HEK293T (cell line): ENCODE data around the gene PKNOX1.
"Not testable (repeated sequence)": the region's sequence is repeated elsewhere in the genome, so short reads cannot be mapped to it uniquely, and the experiment has no call there.

ENCODE experiments used
- CTCF ChIA-PET: fragments of 350-600 bp; formaldehyde crosslinking; extraction: SDS; loops from one replicate; lab custom pipeline; 2021; ENCODE audit warnings: antibody characterized with exemption, inconsistent platforms; lab: Yijun Ruan, JAX
- POLR2A ChIA-PET: fragments of 350-600 bp; formaldehyde crosslinking; extraction: SDS; loops from one replicate; lab custom pipeline; 2020; ENCODE audit warnings: antibody characterized with exemption, inconsistent platforms; lab: Yijun Ruan, JAX
- DNase-seq: peaks from one replicate; pipeline ENCODE4 v3.0.0; 2012; ENCODE audit warnings: mixed read lengths; ENCODE audit errors: extremely low spot score
- HDGF ChIP-seq: fragments of 450-650 bp; IDR thresholded peaks from 2 replicates; pipeline ENCODE4 v1.6.1; 2017; ENCODE audit warnings: antibody characterized with exemption, borderline replicate concordance
- ZNF384 ChIP-seq: fragments of 450-650 bp; IDR thresholded peaks from 2 replicates; pipeline ENCODE4 v1.6.1; 2016

The PKNOX1 gene

GRCh38 chr21:43034826-43035225, 60.5 kb downstream of the PKNOX1 start:
- no peak for DNase-seq
- POLR2A ChIA-PET: no interaction called here
- CTCF ChIA-PET: no interaction called here
- no peak for TF ChIP-seq ZNF384
- TF ChIP-seq HDGF: no peak

DNA sequence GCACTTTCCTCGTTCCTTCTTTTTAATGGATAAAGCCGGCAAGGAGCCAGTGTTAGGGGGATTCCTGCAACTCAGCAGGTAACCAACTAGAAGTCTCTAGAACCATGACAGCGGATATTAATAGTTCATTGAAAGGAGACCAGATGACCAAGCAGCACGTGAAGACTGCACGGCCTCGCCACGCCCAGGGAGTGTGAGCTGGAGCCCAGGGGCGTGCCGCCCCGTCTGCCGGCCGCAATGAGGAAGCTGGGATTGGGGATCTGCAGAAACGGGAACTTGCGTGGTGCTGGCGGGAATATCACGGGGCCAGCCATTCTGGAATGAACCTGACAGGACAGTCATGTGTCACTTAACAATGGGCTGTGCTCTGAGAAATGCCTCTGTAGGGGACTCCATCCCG, 62.5 kb downstream of the PKNOX1 start:
- POLR2A ChIA-PET, CTCF ChIA-PET, DNase-seq: not testable (repeated sequence)

GRCh38 chr21:43037918-43038658, 63.7 kb downstream of the PKNOX1 start:
- CTCF ChIA-PET, POLR2A ChIA-PET: not testable (repeated sequence)

GRCh38 chr21:43038659-43039044, 64.3 kb downstream of the PKNOX1 start:
- CTCF ChIA-PET, POLR2A ChIA-PET, DNase-seq: not testable (repeated sequence)

More at GRCh38 chr21:43037918-43038658, 63.7 kb downstream of the PKNOX1 start:
- not testable (repeated sequence) for DNase-seq

GRCh38 chr21:43042169-43042568, 67.8 kb downstream of the PKNOX1 start:
- DNase-seq, POLR2A ChIA-PET, CTCF ChIA-PET: not testable (repeated sequence)

- CTCF ChIA-PET, POLR2A ChIA-PET, DNase-seq: not testable (repeated sequence)
These were observed 68.9 kb downstream of the PKNOX1 start for GRCh38 chr21:43043291-43043690.

GRCh38 chr21:43044547-43044946, 70.2 kb downstream of the PKNOX1 start:
- CTCF ChIA-PET, DNase-seq, POLR2A ChIA-PET: not testable (repeated sequence)

DNA sequence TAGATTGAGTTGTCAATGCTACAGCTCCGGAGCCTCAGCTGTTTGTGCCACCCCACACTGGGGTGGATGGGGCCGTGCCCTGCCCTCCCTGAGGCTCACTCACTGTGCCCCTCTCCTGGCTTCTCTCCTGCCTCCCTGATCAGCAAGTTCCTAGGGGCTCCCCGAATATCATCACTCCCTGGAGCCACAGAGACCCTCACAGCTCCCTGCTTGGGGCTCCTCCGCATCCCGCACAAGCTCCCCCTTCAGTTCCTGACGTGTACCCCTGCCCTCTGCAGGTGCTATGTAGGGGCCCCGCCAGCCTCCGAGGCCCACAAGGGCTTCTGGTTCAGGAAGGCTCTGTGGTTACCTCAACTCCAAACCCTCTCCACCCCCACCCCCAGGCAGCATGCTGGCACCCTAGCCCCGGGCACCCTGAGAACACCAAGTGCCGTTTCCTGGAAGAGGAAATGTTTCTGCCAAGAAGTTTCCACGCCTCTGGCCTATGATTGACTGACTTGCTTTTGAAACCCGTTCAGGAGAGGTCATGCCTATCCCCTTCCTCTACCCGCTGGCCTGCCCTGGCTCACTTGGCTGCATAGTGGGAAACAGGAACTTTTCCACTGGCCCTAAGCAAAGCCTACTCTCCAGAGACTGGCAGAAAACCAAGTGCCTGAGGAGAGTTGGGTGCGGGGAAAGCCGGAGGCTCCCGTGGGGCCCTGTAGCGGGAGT, 71.0 kb downstream of the PKNOX1 start:
- CTCF ChIA-PET, POLR2A ChIA-PET, DNase-seq: not testable (repeated sequence)

GRCh38 chr21:43045876-43046821, 71.8 kb downstream of the PKNOX1 start:
- DNase-seq, CTCF ChIA-PET, POLR2A ChIA-PET: not testable (repeated sequence)

DNA sequence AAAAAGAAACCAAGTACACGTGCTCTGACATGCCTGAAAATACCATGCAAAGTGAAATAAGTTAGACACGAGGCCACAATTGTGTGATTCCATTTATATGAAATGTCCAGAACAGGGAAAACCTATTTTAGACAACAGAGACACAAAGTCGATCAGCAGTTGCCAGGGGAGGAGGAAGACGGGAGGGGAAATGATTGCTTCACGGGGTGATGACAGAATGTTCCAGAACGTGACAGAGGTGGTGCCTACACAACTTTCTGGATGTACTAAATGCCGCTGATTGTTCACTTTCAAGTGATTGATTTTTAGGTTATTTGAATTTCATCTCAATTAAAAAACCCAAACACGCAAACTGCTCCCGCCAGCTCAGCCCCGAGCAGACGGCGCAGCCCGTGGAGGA, 78.8 kb downstream of the PKNOX1 start:
- DNase-seq, POLR2A ChIA-PET, CTCF ChIA-PET: not testable (repeated sequence)

- CTCF ChIA-PET, POLR2A ChIA-PET, DNase-seq: not testable (repeated sequence)
These were observed 88.7 kb downstream of the PKNOX1 start for GRCh38 chr21:43062955-43063664.

GRCh38 chr21:43064265-43064917, 90.0 kb downstream of the PKNOX1 start:
- DNase-seq, POLR2A ChIA-PET, CTCF ChIA-PET: not testable (repeated sequence)

DNA sequence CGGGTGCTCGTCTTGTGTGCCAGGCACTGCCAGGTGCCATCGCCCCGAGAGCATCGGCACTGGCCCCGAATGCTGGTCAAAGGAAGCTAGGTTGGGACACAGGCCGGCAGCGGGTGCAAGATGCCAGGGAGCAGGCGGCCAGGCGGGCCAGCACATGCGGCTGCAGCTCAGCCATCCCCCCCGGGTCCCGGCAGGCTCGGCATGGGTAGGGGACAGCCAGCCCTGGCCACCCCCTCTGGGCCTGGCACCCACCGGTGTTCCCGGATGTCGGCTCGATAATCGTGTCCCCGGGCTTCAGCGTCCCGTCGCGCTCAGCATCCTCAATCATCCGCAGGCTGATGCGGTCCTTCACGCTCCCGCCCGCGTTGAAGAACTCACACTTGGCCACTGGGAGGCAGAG, 91.6 kb downstream of the PKNOX1 start:
- DNase-seq, CTCF ChIA-PET, POLR2A ChIA-PET: not testable (repeated sequence)

GRCh38 chr21:43066690-43067089, 92.3 kb downstream of the PKNOX1 start:
- POLR2A ChIA-PET, CTCF ChIA-PET, DNase-seq: not testable (repeated sequence)

DNA sequence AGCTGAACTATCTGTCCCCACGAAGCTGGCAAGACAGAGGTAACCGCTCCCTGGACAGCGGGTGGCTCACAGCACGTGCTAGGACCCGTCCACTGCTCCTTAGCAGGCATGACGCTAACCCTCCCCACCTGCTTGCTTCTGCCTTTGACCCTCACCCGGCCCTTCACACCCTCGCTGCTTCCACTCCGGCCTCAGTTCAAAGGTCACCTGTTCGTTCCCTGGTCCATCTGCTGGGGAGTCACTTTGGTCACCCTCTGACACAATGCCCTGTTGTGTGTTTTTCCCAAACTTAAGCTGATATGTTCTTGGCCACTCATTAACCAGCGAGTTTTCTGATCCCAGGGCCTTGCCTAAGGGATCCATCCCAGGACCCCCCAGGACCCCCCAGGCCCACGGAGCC, 93.7 kb downstream of the PKNOX1 start:
- CTCF ChIA-PET, DNase-seq, POLR2A ChIA-PET: not testable (repeated sequence)

GRCh38 chr21:43069682-43070081, 95.3 kb downstream of the PKNOX1 start:
- CTCF ChIA-PET, DNase-seq, POLR2A ChIA-PET: not testable (repeated sequence)

DNA sequence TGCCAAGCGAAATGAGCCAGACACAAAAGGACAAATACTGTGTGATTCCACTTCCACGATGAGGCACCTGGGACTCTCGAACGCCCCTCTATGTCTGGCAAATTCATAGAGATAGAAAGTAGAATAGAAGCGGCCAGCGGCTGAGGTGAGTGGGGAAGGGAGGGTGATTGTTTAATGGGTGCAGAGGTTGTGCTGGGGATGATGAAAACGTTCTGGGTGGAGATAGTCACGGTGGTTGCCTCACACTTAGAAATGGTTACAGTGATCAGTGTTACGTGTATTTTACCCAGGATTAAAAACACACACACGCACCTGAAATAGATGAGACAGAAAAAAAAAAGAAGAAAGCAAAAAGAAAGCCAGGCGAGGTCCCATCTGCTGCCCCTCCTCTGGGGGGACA, 98.4 kb downstream of the PKNOX1 start:
- POLR2A ChIA-PET, CTCF ChIA-PET, DNase-seq: not testable (repeated sequence)
